SK-N-SH (cell line): ENCODE data around the gene LYRM7. TPM values are rescaled to one million over a fixed set of nuclear protein-coding genes. Genes with fewer than 3 reads are reported as not detected.

ENCODE experiments used
- CTCF ChIA-PET: fragments of 300-600, 350-600 bp; formaldehyde crosslinking; extraction: SDS; loops from one replicate; lab custom pipeline; 2021; lab: Yijun Ruan, JAX
- POLR2A ChIA-PET: fragments of 350-600 bp; sonication (Branson Sonifier 250); formaldehyde crosslinking; extraction: SDS; loops from one replicate; lab custom pipeline; 2020; ENCODE audit warnings: antibody characterized with exemption, inconsistent platforms; lab: Yijun Ruan, JAX
- DNase-seq: peaks from one replicate; pipeline ENCODE4 v3.0.0; 2012
- H2AFZ ChIP-seq: fragments of 200-600 bp; sonication (generic); 2 replicates; pipeline ENCODE4 v1.8.1; 2016; ENCODE audit warnings: antibody characterized with exemption, mild to moderate bottlenecking, low read depth
- H3F3A ChIP-seq: fragments of 200-600 bp; sonication (generic); replicated peaks from 2 replicates; pipeline ENCODE3; 2016; ENCODE audit warnings: antibody characterized with exemption, mild to moderate bottlenecking; ENCODE audit not compliant: insufficient read depth
- H3K27ac ChIP-seq, 2 experiments: fragments of 200-500 bp in 1 of 2; fragments of 200-600 bp in 1 of 2; sonication (Bioruptor generic) in 1 of 2; sonication (generic), shearing (Covaris generic) in 1 of 2; 2 replicates each; pipeline versions ENCODE4 v1.5.1 to v1.6.1; 2014 to 2016; ENCODE audit warnings: low read depth in 2 of 2, inconsistent platforms in 1 of 2, low read length in 1 of 2, mild to moderate bottlenecking in 1 of 2, mixed read lengths in 1 of 2
- H3K27me3 ChIP-seq: fragments of 200-600 bp; sonication (generic), shearing (Covaris generic); 2 replicates; pipeline ENCODE4 v1.6.1; 2016; ENCODE audit warnings: mixed run types; ENCODE audit not compliant: insufficient read depth
- H3K36me3 ChIP-seq, 2 experiments: fragments of 200-500 bp in 1 of 2; fragments of 200-600 bp in 1 of 2; sonication (Bioruptor generic) in 1 of 2; sonication (generic) in 1 of 2; replicated peaks in 1 of 2; 2 replicates each; pipeline versions ENCODE3 to v1.5.1; 2014 to 2016; ENCODE audit warnings: low read length in 1 of 2, mild to moderate bottlenecking in 1 of 2; ENCODE audit not compliant: insufficient read depth in 2 of 2, control insufficient read depth in 1 of 2
- H3K4me1 ChIP-seq, 2 experiments: fragments of 200-500 bp in 1 of 2; fragments of 200-600 bp in 1 of 2; sonication (Bioruptor generic) in 1 of 2; sonication (generic), shearing (Covaris generic) in 1 of 2; 2 replicates each; pipeline versions ENCODE4 v1.5.1 to v1.6.1; 2014 to 2016; ENCODE audit warnings: low read depth in 1 of 2, low read length in 1 of 2, mixed run types in 1 of 2; ENCODE audit not compliant: insufficient read depth in 2 of 2, control insufficient read depth in 1 of 2
- H3K4me2 ChIP-seq: fragments of 200-600 bp; sonication (generic), shearing (Covaris generic); 2 replicates; pipeline ENCODE4 v1.6.1; 2017; ENCODE audit warnings: mixed run types
- H3K4me3 ChIP-seq, 2 experiments: fragments of 200-500 bp in 1 of 2; fragments of 200-600 bp in 1 of 2; sonication (Bioruptor generic) in 1 of 2; sonication (generic), shearing (Covaris generic) in 1 of 2; 2 replicates each; pipeline versions ENCODE4 v1.5.1 to v1.8.1; 2014 to 2016; ENCODE audit warnings: low read depth in 2 of 2, inconsistent platforms in 1 of 2, low read length in 1 of 2, mild to moderate bottlenecking in 1 of 2, mixed read lengths in 1 of 2, moderate library complexity in 1 of 2
- H3K79me2 ChIP-seq: fragments of 200-600 bp; sonication (generic); 2 replicates; pipeline ENCODE4 v1.8.1; 2017; ENCODE audit warnings: mild to moderate bottlenecking; ENCODE audit not compliant: insufficient read depth
- H3K9ac ChIP-seq: fragments of 200-600 bp; sonication (generic); 2 replicates; pipeline ENCODE4 v1.6.1; 2017; ENCODE audit warnings: mixed run types
- H3K9me2 ChIP-seq: fragments of 200-600 bp; sonication (generic); 2 replicates; pipeline ENCODE4 v1.6.1; 2017; ENCODE audit warnings: mixed run types
- H3K9me3 ChIP-seq: fragments of 200-600 bp; sonication (generic); 2 replicates; pipeline ENCODE4 v1.6.1; 2017; ENCODE audit warnings: mixed run types, mild to moderate bottlenecking, moderate library complexity
- H4K20me1 ChIP-seq: fragments of 200-600 bp; sonication (generic); 2 replicates; pipeline ENCODE4 v1.6.1; 2017; ENCODE audit warnings: mild to moderate bottlenecking, mixed run types; ENCODE audit not compliant: insufficient read depth
- CHD2 ChIP-seq: fragments of 150-350 bp; IDR thresholded peaks from 2 replicates; pipeline ENCODE4 v1.6.1; 2018; ENCODE audit warnings: low read length; ENCODE audit not compliant: partially characterized antibody
- FOXM1 ChIP-seq: IDR thresholded peaks from 2 replicates; pipeline ENCODE4 v1.4.0; 2012; ENCODE audit warnings: low read depth, mild to moderate bottlenecking
- POLR2AphosphoS5 ChIP-seq: IDR thresholded peaks from 2 replicates; pipeline ENCODE4 v1.6.1; 2012; ENCODE audit warnings: low read depth, low read length
- RCOR1 ChIP-seq: fragments of 150-350 bp; IDR thresholded peaks from 2 replicates; pipeline ENCODE4 v1.6.1; 2017; ENCODE audit warnings: antibody characterized with exemption, low read length
- RXRA ChIP-seq: IDR thresholded peaks from 2 replicates; pipeline ENCODE4 v1.4.0; 2012; ENCODE audit warnings: low read depth, mild to moderate bottlenecking, borderline replicate concordance
- SIN3A ChIP-seq: IDR thresholded peaks from 2 replicates; pipeline ENCODE4 v1.6.1; 2012; ENCODE audit warnings: low read depth, mild to moderate bottlenecking, low read length, moderate library complexity, borderline replicate concordance
- TCF12 ChIP-seq: IDR thresholded peaks from 2 replicates; pipeline ENCODE4 v1.4.0; 2012
- TEAD4 ChIP-seq: IDR thresholded peaks from 2 replicates; pipeline ENCODE4 v1.4.0; 2012; ENCODE audit warnings: mild to moderate bottlenecking, borderline replicate concordance; ENCODE audit not compliant: insufficient read depth
- WGBS: methylation state at CpG from one replicate; pipeline ENCODE4 v1.1.6; 2017; ENCODE audit warnings: low lambda C conversion rate; 5-methylcytosine and 5-hydroxymethylcytosine counted together
- polyA plus RNA-seq, 3 experiments: library from polyadenylated mRNA; depleted of rRNA; stranded (reverse); fragments of >200 nt; gene quantifications; 2 replicates each; pipeline ENCODE4 v1.2.3, GENCODE V29; 2012
- TF ChIP-seq, protein P1 (sequence below): fragments of 150-350 bp; IDR thresholded peaks from 2 replicates; pipeline ENCODE4 v1.6.1; 2016; ENCODE audit warnings: mild to moderate bottlenecking, low read depth, low read length
- TF ChIP-seq, protein P2 (sequence below): IDR thresholded peaks from 2 replicates; pipeline ENCODE4 v1.4.0; 2012; ENCODE audit warnings: low read depth
- TF ChIP-seq, protein P3 (sequence below): IDR thresholded peaks from 2 replicates; pipeline ENCODE4 v1.6.1; 2012; ENCODE audit warnings: mild to moderate bottlenecking, low read depth, low read length, moderate library complexity

The LYRM7 gene
- polyA plus RNA-seq, 1 of the 3 experiments (the other 2 are of a cell fraction) = 1.4 TPM

DNA sequence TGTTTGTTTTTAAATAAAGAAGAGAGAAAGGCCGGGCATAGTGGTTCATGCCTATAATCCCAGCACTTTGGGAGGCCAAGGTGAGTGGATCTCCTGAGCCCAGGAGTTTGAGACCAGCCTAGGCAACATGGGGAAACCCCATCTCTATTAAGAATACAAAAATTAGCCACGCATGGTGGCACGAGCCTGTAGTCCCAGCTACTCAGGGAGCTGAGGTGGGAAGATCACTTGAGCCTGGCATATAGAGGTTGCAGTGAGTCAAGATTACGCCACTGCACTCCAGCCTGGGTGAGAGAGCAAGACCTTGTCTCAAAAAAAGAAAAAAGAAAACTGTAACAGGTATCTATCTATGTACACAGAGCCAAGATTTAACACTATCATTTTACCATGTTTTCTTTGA lies 58.9 kb downstream of the LYRM7 start:
- no peak overlapping the region for H3K27ac ChIP-seq
- no peak overlapping the region for H3K4me3 ChIP-seq
- DNase-seq = no peak
- TF ChIP-seq, protein P1, sequence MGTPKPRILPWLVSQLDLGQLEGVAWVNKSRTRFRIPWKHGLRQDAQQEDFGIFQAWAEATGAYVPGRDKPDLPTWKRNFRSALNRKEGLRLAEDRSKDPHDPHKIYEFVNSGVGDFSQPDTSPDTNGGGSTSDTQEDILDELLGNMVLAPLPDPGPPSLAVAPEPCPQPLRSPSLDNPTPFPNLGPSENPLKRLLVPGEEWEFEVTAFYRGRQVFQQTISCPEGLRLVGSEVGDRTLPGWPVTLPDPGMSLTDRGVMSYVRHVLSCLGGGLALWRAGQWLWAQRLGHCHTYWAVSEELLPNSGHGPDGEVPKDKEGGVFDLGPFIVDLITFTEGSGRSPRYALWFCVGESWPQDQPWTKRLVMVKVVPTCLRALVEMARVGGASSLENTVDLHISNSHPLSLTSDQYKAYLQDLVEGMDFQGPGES = no peak
- TF ChIP-seq TEAD4 (no peak), RCOR1 (no peak), SIN3A (no peak)
- H3K27me3 ChIP-seq = no peaks in the 10 kb centered on the region
- H3K9me2 ChIP-seq = no peaks in the 10 kb centered on the region
- H3K79me2 ChIP-seq = no peaks in the 10 kb centered on the region
- no peaks in the 10 kb centered on the region for H3F3A ChIP-seq
- 0 out of 2 replicates have a peak overlapping the region, but pooled peaks have one; percentile 35 for H2AFZ ChIP-seq
- no peaks in the 10 kb centered on the region for H3K4me1 ChIP-seq
- H3K9me3 ChIP-seq = no peaks in the 10 kb centered on the region
- H3K36me3 ChIP-seq = no peaks in the 10 kb centered on the region
- WGBS = 93% methylated on average over 4 of the region's 4 CpGs
- H4K20me1 ChIP-seq = no peaks in the 10 kb centered on the region
- ChIA-PET CTCF (interaction anchor here (0.8 kb wide), 1 partner anchor 23 kb away, joined by 3 read pairs; no protein-coding TSS in a partner anchor), POLR2A (no interaction called here)
- H3K9ac ChIP-seq = no peak overlapping the region
- no peak overlapping the region for H3K4me2 ChIP-seq

DNA sequence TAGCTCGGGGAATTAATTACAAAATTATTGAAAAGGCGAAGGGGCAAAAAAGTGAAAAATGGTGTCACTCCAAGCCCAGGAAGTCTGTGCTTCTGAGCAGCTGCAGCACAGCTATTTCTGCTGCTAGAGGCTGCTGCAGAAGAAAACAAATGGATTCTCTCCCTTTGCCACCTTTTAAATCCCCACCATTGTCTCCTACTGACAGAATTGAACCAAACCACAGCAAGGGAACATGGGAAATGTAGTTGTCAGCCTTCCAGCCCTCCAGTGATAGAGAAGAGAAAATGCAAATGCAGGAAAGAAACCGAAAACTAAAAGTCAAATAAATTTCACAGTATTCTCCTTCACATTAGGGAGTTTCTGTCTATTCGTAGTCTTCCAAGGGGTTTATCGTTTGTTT lies 59.7 kb downstream of the LYRM7 start:
- CTCF ChIA-PET = no interaction called here
- Histone ChIP-seq H3F3A (no peaks in the 10 kb centered on the region), H4K20me1 (no peaks in the 10 kb centered on the region), H3K9me3 (no peaks in the 10 kb centered on the region), H3K27ac (no peak overlapping the region), H3K9ac (no peak overlapping the region), H2AFZ (no peak overlapping the region), H3K4me3 (no peak overlapping the region), H3K36me3 (no peaks in the 10 kb centered on the region), H3K79me2 (no peaks in the 10 kb centered on the region), H3K9me2 (no peaks in the 10 kb centered on the region), H3K4me1 (no peaks in the 10 kb centered on the region), H3K4me2 (no peak overlapping the region), H3K27me3 (no peaks in the 10 kb centered on the region)
- 90% methylated on average over 5 of the region's 5 CpGs for WGBS
- no peak for TF ChIP-seq CHD2
- TF ChIP-seq, protein P2, sequence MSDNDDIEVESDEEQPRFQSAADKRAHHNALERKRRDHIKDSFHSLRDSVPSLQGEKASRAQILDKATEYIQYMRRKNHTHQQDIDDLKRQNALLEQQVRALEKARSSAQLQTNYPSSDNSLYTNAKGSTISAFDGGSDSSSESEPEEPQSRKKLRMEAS = no peak
- no peak for TF ChIP-seq FOXM1
- no peak for TF ChIP-seq POLR2AphosphoS5
- no peak for TF ChIP-seq TCF12
- no peak for TF ChIP-seq RXRA
- TF ChIP-seq, protein P3, sequence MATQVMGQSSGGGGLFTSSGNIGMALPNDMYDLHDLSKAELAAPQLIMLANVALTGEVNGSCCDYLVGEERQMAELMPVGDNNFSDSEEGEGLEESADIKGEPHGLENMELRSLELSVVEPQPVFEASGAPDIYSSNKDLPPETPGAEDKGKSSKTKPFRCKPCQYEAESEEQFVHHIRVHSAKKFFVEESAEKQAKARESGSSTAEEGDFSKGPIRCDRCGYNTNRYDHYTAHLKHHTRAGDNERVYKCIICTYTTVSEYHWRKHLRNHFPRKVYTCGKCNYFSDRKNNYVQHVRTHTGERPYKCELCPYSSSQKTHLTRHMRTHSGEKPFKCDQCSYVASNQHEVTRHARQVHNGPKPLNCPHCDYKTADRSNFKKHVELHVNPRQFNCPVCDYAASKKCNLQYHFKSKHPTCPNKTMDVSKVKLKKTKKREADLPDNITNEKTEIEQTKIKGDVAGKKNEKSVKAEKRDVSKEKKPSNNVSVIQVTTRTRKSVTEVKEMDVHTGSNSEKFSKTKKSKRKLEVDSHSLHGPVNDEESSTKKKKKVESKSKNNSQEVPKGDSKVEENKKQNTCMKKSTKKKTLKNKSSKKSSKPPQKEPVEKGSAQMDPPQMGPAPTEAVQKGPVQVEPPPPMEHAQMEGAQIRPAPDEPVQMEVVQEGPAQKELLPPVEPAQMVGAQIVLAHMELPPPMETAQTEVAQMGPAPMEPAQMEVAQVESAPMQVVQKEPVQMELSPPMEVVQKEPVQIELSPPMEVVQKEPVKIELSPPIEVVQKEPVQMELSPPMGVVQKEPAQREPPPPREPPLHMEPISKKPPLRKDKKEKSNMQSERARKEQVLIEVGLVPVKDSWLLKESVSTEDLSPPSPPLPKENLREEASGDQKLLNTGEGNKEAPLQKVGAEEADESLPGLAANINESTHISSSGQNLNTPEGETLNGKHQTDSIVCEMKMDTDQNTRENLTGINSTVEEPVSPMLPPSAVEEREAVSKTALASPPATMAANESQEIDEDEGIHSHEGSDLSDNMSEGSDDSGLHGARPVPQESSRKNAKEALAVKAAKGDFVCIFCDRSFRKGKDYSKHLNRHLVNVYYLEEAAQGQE = no peak
- DNase-seq = peak; percentile 28
- POLR2A ChIA-PET = no interaction called here
